MM.1S (cell line): ENCODE results near the gene SLC35G1.

Experiments used
- EZH2 ChIP-seq: fragments of 300-600 bp; sonication (generic); optimal IDR thresholded peaks from 2 replicates; pipeline ENCODE3; 2017; ENCODE audit warnings: low read depth, mild to moderate bottlenecking, antibody characterized with exemption, low read length, mixed read lengths
- TF ChIP-seq, protein P1 (sequence below): fragments of 300-600 bp; sonication (generic); IDR thresholded peaks from 2 replicates; pipeline ENCODE4 v1.5.1; 2016; ENCODE audit warnings: antibody characterized with exemption, low read length, mixed read lengths

DNA sequence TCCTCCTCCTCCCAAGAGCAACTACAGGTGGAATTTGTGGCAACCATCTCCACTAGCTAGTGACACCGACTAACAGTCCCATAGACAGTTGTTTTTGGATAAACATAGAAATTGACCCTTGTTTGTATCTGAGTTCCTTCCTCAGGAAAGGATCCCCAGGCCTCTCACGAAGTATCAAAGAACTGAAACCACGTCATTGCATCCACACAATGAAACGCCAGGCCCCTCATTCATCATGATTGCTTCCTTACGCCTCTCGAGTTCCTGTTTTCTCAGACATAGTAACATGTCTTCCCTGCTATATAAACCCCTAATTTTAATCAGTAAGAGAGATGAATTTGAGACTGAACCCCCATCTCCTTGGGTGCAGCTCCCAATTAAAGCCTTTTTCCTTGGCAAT, 18.1 kb downstream of the SLC35G1 start:
- TF ChIP-seq, protein P1, sequence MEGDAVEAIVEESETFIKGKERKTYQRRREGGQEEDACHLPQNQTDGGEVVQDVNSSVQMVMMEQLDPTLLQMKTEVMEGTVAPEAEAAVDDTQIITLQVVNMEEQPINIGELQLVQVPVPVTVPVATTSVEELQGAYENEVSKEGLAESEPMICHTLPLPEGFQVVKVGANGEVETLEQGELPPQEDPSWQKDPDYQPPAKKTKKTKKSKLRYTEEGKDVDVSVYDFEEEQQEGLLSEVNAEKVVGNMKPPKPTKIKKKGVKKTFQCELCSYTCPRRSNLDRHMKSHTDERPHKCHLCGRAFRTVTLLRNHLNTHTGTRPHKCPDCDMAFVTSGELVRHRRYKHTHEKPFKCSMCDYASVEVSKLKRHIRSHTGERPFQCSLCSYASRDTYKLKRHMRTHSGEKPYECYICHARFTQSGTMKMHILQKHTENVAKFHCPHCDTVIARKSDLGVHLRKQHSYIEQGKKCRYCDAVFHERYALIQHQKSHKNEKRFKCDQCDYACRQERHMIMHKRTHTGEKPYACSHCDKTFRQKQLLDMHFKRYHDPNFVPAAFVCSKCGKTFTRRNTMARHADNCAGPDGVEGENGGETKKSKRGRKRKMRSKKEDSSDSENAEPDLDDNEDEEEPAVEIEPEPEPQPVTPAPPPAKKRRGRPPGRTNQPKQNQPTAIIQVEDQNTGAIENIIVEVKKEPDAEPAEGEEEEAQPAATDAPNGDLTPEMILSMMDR = no peak
- no peak for TF ChIP-seq EZH2
